GM18517 (cell line): ENCODE data around the gene CSNK1G1.

Experiments
- ATAC-seq: cut with Tn5 transposase; IDR thresholded peaks from one replicate; pipeline ENCODE4 v1.9.1; 2021; ENCODE audit warnings: mild to moderate bottlenecking, moderate library complexity; ENCODE audit not compliant: unreplicated experiment

Gene CSNK1G1

DNA sequence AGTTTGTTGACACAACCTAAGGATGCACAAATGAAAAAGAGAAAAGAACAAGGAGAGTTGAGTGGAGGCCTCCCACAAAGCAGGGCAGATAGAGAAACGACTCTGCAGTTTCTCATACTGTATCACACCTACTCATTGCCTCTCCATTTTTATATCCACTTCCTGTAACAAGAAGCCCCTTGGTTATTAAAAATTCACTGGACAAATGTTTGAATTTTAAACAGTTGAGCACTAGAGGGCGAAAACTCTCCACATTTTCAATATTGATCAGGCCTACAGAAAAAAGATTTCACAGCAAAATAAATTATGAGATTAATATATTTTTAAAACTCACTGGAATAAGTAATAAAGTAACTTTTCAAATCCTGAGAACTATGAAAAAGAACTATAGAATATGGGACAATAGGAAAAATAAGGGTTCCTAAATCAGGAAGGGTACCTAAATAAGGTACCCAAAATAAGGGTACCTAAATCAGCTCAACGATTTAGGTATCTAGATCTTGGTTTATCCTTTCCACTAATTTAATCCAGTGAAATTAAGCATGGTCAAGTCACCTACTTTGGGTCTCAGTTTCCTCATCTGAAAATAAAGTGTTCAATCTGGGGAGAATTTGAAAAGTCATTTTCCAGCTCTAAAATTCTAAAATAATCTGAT lies 146.2 kb downstream of the CSNK1G1 start:
- ATAC-seq: no peak

DNA sequence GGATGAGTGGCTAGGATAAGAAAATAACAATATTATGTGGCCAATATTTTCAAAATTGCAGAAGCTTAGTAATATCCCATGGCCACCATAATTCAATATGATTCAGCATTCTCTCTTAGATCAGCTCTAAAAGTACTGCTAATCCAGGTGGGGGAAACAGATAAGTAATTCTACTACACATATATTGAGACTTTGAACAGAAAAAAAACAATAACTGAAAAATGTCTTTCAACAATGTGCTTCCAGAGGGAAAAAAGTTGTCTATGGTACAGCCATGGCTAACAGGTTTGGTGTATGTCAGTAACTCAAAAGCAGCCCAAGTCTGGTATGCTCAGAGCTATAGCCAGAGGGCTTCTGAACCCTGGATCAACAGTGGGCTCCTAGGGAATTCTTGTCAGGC lies 150.8 kb downstream of the CSNK1G1 start:
- ATAC-seq: no peak

GRCh38 chr15:64197425-64197824 lies 158.5 kb downstream of the CSNK1G1 start:
- ATAC-seq: no peak

DNA sequence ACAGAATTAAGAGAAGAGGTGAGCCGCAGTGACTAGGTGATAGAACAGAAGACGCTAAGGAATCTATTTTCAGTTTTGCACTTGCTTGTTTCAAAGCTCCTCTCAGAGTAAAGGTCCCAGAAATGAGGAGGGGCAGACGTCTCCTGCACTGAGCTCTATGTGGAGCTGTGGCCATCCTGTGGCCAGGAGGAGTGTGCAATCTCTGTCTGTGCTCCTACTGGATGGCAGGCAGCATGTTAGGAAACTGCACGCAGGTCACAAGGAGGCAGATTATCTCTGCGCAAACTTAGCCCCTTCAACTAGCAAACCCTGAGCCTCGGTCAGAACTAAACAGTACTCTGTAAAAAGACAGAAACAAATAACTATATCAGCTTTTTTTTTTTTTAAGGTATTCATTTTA lies 162.0 kb downstream of the CSNK1G1 start:
- ATAC-seq: no peak

DNA sequence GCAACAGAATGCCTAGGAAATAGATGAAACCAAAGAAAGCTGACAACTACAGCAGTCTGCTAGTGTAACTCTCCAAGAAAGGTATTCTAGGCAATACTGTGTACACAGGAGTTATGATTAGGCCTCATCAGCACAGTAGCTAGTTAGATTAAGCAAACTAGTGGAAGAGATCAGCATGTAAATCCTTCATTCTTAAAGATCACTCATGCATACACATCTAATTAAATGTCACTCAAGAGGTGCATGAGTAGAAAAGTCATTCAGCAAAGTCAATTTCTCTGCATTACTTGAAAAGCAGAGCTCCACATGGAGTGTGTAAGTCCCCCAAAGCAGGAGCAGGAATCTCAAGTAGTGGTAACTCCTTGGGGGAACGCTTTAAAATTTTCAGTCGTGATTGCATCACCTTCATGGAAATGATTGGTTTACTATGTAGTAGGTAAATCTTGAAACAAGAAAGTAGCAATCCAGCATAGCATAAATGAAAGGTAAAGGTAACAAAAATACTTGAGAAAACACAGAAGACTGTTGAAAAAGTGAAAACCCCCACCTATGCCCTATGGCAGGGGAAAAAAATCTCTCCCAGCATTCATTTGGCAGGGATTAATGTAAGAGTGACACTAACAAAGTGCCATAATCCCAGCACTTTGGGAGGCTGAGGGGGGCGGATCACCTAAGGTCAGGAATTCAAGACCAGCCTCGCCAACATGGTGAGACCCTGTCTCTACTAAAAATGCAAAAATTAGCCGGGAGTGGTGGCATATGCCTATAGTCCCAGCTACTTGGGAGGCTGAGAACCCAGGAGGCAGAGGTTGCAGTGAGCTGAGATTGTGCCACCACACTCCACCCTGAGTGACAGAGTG lies 163.8 kb downstream of the CSNK1G1 start:
- ATAC-seq: no peak

GRCh38 chr15:64187396-64188191 lies 168.4 kb downstream of the CSNK1G1 start:
- ATAC-seq: no peak

DNA sequence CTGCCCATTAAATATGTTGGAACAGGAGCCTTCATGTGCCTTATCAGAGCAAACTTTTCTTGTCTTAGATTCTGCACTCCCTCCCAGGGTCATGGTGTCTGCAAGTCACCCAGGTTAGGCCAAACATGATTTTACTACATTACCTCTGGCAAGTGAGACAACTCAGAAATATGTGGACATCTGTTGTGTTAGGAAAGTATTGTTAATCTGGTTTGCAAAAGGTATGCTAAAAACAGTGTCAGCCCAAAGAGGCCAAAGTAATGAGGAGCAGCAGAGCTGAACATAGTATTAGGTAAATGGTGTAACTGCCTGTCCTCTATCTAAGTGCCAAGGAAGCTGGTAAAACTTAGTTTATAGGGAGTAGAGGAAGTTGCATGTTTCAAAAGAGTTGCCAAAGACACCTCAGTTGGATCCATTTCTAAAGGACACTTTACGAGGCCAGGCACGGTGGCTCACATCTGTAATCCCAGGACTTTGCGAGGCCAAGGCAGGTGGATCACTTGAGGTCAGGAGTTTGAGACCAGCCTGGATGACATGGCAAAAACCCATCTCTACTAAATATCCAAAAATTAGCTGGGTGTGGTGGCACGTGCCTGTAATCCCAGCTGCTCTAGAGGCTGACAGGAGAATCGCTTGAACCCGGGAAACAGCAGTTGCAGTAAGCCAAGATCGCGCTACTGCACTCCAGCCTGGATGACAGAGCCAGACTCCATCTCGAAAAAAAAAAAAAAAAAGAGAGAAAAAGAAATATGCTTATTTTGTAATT lies 170.6 kb downstream of the CSNK1G1 start:
- ATAC-seq: no peak

- ATAC-seq: no peak
Observed at GRCh38 chr15:64182859-64183370, 173.1 kb downstream of the CSNK1G1 start.

DNA sequence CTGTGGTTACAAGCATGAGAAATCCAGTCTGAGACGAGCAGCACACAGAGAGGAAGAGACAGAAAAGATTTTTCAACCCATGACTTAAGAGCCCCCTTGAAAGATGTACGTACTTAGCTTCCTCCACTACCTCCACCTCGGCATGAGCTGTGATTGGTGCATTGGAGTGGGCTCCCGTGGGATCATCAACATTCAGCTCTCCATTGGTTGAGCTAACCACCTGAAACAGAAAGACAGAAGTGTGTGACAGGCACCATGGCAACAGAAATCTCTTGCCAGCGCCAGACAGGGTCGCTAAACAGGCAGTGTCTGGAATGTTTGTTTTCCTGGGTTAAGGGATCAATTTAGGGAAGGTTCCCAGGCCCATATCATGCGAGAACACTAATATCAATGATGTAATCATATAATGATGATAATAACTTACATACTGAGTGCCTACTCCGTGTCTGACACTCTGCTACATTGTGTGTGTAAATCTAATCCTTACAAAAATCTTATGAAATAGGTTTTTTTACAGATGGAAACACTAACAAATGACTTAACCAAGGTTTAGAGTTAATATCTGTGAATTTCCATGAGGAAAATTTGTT lies 175.6 kb downstream of the CSNK1G1 start:
- ATAC-seq: no peak

GRCh38 chr15:64166102-64166890 lies 189.7 kb downstream of the CSNK1G1 start:
- no peak for ATAC-seq

- ATAC-seq: no peak
Observed at GRCh38 chr15:64164436-64164835, 191.5 kb downstream of the CSNK1G1 start.

DNA sequence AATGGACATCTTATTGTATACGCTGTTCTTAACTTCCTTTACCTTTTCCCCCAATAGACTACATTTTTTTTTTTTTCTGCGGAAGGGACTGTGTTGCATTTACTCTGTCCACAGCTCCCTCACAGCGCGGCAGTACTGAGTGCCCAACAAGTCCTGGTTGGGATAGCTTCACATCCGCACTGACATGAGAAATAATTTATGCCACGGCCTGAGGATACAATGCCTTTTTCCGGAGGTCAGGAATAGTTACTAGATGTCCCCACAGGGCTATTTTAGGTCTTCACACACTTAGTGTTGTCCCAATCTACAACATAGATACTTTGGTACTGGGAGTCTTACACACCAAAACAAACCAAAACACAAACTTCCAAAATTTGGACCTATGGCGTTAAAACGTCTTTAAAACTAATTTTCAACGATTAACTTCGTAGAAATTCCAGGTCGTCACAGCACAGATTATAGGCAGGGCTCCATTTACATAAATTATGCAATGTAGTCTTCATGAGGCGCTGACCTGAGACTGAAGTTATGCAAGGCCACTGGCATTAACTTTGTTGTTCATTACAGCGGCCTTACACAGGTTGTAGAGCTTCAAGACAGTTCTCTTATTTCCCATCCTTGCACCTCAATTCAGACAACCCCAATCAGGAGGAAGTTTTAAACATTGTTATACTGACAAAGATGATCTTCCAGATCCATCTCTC lies 192.2 kb downstream of the CSNK1G1 start:
- ATAC-seq: peak; percentile 3

DNA sequence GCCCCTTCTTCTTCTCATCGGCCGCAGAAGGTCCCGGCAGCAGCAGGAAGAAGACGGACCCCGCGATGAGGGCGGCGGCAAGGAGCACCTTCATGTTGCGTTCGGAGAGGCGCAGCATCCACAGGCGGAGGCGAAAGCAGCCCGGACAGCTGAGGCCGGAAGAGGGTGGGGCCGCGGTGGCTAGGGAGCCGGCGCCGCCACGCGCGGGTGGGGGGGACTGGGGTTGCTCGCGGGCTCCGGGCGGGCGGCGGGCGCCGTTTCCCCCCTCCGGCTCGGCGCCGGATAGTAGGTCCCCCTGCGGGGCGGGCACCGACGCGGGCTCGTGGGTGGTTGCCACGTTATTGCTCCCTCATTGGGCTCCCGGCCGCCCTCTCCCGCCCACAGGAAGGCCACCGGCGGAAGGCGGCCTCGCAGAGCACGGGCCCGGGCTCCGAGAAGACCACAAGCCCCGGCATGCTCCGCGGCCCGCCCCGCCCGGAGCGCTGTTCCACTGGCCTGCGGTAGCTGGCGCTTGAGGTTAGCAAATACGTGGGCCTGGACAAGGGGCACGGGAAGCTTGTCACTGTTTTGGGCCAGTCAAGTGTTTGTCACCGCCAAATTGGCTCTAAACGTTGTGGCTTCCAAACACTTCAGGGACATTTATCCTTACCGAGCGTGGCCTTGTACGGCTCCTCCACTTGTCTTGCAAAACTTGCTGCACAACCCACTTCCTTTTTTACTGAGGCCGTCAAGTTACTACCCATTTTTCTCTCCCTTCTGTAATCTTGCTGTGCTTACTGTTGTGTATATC lies 192.9 kb downstream of the CSNK1G1 start, which contains the start of gene PPIB:
TSS of gene PPIB (minus strand) at position 154 of the 790 bp plus-strand sequence. CDS start at position 118, 36 bp downstream.
- peak; percentile 89 for ATAC-seq

GRCh38 chr15:64162478-64162868 lies 193.5 kb downstream of the CSNK1G1 start:
- peak; percentile 6 for ATAC-seq

DNA sequence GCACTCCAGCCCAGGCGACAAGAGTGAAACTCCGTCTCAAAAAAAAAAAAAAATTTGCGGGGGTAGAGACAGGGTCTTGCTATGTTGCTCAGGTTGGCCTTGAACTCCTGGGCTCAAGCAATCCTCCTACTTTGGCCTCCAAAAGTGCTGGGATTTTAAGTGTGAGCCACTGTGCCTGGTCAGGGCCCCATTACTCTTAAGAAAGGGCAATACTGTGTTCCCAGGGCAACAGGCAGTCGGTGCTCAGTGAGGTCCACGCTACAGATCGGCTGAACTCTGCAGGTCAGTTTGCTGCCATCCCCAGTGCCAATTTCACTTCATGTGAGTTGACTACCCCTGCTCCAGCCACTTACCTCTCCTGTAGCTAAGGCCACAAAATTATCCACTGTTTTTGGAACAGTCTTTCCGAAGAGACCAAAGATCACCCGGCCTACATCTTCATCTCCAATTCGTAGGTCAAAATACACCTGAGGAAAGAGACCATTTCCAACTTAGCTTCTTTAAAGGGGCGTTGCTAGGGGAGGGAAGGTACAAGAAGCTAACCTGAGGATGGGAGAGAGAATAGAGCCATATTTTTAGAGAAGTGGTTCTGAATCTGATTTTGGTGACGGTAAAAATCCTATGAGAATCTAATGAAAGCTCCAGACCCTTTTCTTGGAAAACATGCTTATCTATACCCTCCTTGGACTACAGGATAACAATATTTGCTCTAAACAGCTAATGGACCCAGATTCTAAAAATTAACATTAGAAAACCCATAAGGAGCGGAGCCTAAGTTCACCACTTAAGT lies 194.1 kb downstream of the CSNK1G1 start:
- ATAC-seq: no peak

GRCh38 chr15:64158363-64159134 lies 197.4 kb downstream of the CSNK1G1 start:
- no peak for ATAC-seq
